NCI-H446 treated with DMSO at 0.1 percent for 48 hours (cell line): ENCODE measurements around the gene INS.
"Not testable (repeated sequence)": the region's sequence is repeated elsewhere in the genome, so short reads cannot be mapped to it uniquely, and the experiment has no call there.

Source experiments
- DNase-seq: peaks from one replicate; lab custom pipeline; 2025; lab: John Stamatoyannopoulos, UW

The INS gene

GRCh38 chr11:2132874-2133240 is 28.2 kb downstream of the INS start:
- no peak for DNase-seq

GRCh38 chr11:2132246-2132645 is 28.8 kb downstream of the INS start:
- DNase-seq = no peak

GRCh38 chr11:2131371-2132236 is 29.4 kb downstream of the INS start:
- DNase-seq = no peak

- DNase-seq = no peak
These were observed 30.1 kb downstream of the INS start for GRCh38 chr11:2130881-2131352.

GRCh38 chr11:2129699-2130366 is 31.2 kb downstream of the INS start:
- no peak for DNase-seq

GRCh38 chr11:2129308-2129698 is 31.7 kb downstream of the INS start:
- no peak for DNase-seq

GRCh38 chr11:2128511-2129307 is 32.3 kb downstream of the INS start:
- no peak for DNase-seq

GRCh38 chr11:2128130-2128510 is 32.9 kb downstream of the INS start:
- DNase-seq = no peak

- no peak for DNase-seq
These were observed 33.4 kb downstream of the INS start for GRCh38 chr11:2127482-2128129.

- no peak for DNase-seq
These were observed 34.4 kb downstream of the INS start for GRCh38 chr11:2126520-2127085.

GRCh38 chr11:2124736-2125484 is 36.1 kb downstream of the INS start:
- not testable (repeated sequence) for DNase-seq

- DNase-seq = no peak
These were observed 37.4 kb downstream of the INS start for GRCh38 chr11:2123628-2123960.

- no peak for DNase-seq
These were observed 37.9 kb downstream of the INS start for GRCh38 chr11:2122907-2123627.

GRCh38 chr11:2122222-2122906 is 38.6 kb downstream of the INS start:
- DNase-seq = no peak

GRCh38 chr11:2121227-2122130 is 39.5 kb downstream of the INS start:
- no peak for DNase-seq

GRCh38 chr11:2120359-2121100 is 40.5 kb downstream of the INS start:
- DNase-seq = no peak

GRCh38 chr11:2118677-2119076 is 42.3 kb downstream of the INS start:
- DNase-seq = no peak

GRCh38 chr11:2116680-2117079 is 44.3 kb downstream of the INS start:
- DNase-seq = no peak
